Measurements from ENCODE around the gene MZB1.

The MZB1 gene, protein sequence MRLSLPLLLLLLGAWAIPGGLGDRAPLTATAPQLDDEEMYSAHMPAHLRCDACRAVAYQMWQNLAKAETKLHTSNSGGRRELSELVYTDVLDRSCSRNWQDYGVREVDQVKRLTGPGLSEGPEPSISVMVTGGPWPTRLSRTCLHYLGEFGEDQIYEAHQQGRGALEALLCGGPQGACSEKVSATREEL

DNA sequence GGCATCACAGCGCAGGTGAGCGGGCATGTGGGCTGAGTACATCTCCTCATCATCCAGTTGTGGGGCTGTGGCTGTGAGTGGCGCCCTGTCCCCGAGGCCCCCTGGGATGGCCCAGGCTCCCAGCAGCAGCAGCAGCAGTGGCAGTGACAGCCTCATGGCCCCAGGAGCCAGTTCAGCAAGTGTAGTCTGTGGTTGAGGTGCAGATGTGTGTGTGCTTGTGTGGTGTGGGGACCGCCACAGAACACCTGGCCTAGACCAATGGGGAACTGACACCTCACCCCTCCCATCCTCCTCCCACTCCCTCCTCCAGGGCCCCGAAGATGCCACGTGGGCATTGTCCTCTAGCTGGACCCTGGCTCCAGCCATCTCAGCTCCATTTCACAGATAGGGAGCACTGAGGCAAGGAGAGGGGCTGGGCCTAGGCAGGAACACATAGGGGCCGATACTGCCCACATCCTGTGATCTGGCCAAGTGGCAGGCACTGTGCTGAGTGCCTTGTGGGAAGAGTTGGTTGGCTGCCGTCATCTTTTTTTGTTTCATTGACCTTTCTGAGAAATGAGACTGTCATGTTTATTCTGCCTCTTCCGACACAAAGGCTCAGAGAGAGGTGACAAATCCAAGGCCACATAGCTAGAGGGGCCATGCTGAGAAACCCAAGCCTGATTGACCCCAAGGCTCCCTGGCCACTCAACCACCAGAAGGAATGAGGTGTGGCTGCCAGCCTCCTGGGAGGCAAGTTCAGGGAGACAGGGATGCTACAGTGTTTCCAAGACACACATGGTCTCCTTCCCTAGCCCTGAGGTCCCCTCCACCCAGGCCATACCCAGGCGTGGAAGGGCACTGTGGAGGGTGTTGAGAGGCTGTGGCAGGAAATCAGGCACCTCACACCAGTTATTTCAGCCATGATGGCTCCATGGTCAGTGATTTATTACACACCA is at the start of gene MZB1:
Gene MZB1, minus strand, starts transcription at position 213 of the 938 bp plus-strand sequence. Its CDS starts 57 bp downstream, at position 156.
- DNase-seq = no peak

DNA sequence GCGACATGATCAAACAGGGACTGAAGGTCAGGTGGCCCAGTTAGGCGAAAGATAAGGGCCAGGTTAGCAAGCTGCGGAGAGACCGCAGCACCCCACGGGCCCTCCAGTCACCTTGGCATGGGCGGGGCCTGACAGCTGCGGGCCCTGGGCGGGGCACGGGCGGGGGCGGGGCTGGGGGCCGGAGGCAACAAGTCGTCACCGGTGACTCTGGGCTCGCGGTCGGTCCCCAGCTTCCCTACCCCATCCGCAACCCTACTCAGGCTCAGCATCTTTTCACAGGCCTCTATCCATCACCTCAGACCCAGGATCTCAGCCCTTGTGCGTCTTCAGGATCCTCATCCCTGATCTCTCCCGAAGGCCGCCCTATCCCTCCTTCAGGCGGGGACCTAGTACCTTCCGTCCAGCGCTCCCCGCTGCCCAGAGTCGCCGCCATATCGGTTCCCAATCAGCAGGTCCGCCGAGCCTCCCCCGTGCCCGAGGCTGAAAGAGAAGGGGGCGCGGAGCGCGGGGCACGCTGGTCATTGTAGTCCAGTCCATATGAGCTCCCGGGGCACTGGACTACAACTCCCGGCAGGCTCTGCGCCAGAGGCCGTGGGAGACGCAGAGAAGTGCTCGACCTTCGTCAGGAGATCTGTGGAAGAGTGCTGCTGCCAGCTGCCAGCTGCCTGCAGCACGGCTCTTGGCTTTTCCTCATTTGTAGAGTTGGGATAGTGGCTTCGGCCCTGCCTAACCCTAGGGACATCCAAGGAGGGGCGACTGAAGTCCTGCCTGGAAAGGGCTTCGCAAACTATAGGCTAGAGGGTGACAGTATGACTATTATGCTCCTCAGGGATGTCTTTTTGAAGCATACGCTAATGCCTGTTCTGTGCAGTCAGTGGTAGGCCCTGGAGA is 49.5 kb upstream of the MZB1 start, which contains the start of gene DNAJC18:
Gene DNAJC18, minus strand, starts transcription at position 513 of the 891 bp plus-strand sequence. Its CDS starts 80 bp downstream, at position 433.
- peak; percentile 88 to 92 (median 92) for DNase-seq

DNA sequence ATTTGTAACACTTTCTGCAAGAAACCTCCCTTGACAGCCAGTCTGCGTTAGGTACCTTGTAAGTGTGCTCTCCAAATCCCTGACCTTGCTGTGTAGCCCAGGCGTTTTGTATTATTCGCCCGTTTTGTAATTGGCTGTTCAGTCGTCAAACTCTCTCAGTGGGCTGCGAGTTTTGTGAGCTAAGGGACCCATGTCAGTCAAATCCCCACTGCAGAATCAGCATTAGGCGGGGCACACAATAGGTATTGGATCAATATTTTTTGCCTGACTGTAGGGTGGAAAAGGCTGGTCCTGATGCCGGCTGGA is 48.9 kb upstream of the MZB1 start:
- DNase-seq = peak in 1 of 3 experiments; percentile 35

DNA sequence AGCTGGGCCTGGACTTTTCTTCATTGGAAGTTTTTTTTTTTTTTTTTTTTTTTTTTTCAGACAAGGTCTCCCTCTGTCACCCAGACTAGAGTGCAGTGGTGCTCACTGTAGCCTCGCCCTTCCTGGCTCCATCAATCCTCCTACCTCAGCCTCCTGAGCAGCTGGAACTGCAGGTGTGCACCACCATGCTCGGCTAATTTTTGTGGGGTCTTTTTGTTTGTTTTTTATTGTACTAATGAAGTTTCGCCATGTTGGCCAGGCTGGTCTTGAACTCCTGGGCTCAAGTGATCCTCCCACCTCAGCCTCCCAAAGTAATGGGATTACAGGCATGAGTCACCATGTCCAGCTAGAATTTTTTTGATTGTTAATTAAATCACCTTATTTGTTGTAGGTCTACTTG is 46.0 kb upstream of the MZB1 start:
- DNase-seq = no peak

DNA sequence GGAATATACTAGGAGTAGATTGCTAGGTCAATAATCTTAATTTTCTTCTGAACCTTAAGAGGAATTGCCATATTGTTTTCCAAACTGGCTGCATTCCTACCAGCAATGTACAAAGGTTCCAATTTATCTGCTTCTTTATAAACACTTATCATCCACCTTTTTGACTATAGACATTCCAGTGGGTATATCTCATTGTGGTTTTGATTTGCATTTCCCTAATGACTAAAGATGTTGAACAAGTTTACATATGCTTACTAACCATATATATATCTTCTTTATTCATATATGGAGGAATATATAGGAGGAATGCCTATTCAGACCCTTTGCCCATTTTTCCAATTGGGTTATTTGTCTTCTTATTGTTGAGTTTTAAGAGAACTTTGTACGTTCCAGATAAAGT is 42.0 kb upstream of the MZB1 start:
- no peak for DNase-seq

DNA sequence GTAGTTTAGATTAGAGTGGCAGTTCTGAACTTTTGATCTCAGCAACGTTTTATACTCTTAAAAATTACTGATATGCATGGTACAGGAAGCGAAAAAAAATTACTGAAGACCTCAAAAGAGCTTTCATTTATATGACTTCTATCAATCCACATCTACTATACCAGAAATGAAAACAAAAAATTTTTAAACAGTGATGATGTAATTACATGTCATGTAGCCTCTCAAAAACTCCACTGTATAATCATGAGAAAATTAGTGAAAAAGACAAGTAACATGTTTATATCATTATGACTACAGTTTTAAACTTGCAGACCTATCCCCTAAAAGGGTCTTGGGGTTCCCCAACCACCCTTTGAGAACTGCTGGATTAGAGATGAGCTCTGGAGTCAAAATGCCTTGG is 40.3 kb upstream of the MZB1 start:
- DNase-seq = no peak

DNA sequence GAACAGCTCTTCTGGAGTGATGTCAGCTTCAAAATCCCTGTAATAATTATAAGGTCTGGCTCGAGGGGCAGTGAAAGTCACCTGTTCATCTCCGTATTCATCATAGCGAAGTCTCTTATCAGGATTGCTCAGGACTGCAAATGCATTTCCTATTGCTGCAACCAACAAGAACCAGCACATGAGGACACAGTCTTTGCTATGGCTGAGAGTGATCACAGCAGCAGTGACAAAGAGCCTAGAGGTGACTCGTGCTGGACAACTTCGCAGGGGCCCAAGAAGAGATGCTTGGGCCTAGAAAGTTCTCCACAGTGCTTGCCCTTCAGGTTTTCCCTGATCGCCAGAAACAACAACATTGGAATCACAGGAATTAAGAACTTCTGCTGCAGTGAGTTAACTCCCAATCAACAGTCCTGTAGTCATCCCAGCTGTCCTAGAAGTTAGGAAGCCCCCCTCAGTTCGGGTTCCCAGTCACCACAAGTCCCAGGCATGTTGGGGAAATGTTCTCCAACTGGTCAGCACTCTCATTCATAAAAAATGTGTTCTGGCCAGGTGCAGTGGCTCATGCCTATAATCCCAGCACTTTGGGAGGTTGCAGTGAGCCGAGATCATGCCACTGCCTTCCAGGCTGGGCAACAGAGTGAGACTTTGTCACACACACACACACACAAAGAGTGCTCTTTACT is 36.6 kb upstream of the MZB1 start:
- DNase-seq = no peak

DNA sequence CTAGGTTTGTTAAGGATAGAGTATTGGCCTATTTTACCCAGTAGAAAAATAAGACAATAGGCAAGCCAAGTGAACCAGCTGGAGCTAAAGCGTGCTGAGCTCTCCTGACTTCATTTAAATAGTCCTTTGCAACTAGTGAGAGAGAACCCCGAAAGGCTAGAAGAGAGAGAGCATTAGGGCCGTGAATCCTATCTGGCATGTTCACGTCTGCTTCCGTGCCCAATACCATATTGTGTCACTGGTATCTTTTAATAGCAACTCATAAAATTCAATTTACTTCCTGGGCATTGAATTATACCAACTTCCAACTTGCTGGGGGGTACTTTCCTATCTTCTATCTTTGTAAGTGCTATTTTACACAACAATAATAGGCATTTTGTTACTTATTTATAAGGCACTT is 35.8 kb upstream of the MZB1 start:
- DNase-seq = no peak

DNA sequence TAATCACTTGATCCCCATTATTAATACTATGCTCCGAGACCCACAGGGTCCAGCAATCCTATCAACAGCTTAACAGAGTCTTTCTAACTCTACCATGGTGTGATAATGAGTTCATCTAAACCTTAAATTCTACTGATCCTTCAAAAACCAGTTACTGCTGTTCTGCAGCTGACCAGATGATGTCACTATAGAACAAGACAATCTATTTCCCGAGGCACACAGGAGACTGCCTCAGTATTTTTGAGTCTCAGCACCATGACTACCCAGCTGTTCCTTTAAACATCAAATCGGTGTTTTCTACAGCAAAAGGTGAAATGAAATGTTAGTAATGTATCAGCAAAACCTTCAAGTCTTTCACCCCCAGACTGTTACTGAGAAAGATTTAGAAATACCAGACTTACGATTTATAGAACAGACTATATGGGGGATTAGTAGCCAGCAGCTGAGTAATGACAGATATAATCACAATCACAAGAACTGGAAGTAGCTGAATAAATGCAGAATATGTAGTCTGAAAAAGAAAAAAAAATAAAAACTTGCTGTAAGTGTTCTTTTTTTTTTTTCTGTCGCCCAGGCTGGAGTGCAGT is 32.7 kb upstream of the MZB1 start:
- peak; percentile 36 to 68 (median 65) for DNase-seq

DNA sequence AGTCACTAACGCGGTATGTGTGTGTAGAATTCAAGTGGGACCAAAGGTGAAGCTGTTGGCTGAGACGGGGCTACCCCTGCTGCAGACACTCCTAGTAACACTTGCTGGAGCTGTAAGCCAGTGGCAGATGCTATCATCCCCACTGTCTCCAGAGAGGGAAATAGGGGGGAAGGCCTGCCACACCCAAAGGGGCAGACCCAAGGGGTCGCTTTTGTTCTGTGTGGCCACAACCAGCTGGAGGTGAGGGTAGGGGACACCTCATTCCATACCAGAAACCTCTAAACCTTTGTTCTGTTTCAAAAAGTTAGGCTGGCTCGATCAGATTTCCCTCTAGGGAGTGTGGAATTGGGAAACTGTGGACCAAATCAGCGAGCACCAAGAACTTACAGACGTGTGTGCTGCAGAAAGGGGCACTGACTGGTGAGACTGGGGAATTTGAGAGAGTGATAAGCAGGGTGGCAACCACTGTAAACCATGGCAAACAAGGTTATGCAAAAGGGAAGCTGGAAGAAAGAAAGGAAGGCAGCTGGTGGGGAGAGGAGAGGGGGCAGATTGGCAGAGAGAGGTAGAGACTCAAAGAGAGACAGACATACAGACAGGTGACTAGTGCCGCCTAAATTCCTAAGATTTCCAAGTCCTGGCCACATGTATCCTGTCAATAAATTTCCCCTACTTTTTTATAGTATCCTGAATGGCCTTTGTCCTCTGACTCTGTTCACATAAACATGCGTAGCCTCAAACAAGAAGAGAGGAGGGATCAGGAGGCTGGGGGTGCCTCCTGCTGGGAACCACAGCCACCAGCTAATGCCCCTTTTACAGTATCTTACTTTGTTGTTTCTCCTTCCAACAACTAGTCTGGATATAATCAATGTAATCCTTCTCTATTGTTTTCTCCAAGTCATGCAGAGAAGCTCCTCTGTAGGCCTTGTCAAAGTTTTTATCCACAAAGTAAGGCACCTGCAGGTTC is 29.8 kb upstream of the MZB1 start:
- no peak for DNase-seq

DNA sequence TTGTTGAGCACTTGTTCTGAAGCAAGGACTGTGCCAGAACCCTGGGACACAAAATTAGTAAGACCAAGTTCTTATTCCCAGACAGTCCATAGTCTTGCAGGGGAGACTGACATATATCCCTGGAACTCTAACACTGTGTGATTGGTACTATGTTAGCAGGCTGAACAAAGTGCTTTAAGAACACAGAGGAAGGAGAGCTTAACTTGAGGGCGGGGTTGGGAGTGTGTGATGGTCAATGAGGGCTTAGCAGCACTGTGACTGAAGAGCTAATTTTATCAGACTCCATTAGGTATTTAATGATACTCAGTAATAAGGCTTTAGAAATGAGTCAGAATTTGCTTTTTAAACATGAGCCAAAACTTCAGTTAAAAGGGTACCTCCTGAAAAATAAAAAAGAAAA is 29.1 kb upstream of the MZB1 start:
- DNase-seq = no peak

DNA sequence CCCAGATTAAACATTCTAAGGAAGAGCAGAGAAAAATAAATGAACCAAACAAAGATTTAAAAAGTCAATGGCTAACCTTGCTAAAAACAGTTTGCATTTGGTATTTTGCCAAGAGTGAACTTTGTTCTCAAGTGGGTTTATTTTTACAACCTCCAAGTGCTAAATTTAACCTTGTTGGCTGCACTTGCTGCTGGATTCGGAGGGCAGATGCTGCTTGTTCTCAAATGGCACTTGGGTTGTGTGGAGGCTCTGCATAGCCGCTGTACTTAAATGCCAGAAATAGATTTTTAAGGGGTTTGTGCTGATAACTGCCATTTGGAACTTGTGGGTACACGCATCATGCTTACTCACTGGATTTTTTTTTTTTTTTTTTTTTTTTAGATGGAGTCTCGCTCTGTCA is 27.5 kb upstream of the MZB1 start:
- DNase-seq = peak in 1 of 3 experiments; percentile 87

DNA sequence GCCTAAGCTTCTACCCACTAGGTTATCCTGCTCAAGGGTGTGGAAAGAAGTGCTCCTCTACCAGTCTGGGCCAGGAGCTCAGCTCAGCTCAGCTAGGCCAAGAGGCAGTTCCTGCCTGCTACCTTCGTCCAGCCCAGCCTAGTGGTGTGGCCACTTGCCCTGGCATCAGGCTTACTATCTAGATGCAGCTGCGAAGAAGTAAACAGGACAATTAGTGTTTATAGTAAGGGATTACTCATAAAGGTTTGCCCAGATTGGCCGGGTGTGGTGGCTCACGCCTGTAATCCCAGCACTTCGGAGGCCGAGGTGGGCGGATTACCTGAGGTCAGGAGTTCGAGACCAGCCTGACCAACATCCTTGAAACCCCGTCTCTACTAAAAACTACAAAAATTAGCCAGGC is 26.9 kb upstream of the MZB1 start:
- no peak for DNase-seq

DNA sequence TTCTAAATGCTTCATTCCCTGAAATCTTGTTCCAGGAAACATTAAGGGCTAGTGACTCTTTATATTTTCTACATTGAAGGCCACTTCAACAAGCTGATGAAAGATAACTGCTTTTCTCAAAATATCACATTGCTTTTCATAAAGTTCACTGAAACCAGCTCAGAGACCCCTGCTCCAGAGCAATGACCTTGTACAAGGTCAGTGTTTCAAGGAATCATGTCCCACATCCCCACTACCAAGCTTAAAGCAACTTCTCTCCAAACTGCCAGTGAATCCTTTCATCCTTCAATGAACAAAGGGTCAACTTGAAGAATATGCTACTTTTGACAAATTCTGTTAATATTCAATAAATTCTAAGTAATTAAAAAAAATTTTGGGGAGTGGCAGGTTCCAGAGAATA is 26.2 kb upstream of the MZB1 start:
- no peak for DNase-seq

DNA sequence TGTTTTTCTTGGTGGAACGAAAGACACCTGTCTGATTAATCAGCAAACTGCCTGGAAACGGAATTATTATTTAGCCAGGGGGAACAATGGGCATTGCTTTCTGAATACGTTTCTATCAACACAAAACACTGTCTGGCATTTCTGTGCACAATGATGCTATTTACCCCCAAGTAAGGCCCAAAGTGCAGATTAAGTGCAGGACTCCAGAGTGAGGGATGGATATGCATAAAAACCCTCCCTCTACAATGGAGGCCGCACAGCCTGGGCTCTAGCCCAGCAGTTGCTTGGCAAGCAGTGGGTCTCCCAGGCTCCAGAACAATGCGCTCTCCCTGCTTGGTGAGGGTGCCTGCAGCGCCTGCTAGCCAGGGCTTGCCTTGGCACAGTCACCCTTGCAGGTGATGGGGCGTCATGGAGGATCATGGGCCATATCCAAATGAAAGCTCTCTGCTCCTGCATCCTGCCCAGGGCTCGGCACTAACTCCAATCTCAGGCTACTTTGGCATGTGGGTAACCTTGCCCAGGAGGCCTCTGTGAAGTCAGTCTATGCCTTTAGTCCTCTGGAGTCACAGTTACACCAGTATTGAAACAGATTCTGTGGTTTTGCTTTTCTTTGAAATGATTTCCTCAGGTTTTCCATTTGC is 25.6 kb upstream of the MZB1 start:
- no peak for DNase-seq

DNA sequence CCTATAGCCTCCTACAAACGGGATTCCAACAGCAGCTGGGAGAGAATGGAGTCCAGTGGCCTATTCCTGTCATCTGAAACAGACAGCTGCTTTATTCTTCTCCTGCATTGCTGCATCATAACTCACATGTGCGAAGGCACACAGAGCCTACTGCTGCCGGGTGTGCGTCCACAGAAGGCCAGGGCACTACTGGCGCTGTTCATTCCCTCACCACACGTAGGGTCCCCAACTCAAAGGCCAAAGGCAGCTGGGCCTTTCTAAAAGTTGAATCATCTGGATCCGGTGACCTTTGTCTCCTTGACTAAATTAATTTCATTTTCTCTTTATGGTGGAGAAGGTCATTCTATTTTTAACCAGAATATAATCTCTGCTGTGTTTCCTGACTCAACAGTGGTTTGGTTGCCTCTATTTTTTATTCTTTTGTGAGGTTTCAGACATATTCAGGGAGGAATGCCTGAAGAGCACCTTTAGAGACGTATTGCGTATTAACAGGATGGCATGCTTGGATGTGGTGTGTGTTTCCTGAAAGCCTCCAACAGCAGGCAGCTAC is 24.9 kb upstream of the MZB1 start:
- DNase-seq = no peak

DNA sequence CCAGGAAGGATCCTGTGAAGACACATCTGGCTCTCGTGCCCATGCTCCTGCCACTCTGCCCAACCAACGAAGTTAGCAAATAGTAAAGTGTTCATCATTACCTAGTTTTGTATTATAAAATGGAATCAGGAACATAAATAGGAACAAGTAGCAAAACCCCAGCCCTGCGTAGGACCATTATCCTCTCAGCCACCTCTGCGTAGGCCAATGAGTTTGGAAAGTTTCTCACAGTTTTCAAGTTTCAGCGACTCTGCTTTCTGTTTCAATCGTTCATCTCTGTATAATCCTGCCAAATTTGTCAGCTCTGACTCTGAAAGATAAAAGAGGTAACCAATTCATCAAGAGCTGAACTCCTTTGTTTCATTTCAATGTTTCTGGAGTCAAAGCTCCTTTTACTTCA is 24.2 kb upstream of the MZB1 start:
- no peak for DNase-seq

DNA sequence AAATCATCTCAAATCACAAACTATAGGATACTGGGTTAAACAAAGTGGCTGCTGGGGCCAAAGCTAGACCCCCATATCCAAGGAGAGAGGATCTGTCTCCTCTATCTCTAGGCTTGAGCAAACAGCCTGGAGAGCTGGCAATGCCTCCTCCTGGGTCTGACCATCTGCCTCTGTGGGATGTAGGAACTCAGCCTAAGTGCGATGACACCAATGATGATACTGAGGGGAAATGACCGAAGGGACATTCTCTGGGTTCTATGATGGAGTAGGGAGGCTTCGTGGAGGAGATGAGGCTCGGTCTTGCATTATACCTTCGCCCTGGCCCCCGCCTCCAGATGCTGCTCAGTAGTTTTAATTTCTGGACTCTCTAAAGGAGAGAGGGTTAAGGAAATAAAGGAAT is 23.4 kb upstream of the MZB1 start:
- DNase-seq = no peak

DNA sequence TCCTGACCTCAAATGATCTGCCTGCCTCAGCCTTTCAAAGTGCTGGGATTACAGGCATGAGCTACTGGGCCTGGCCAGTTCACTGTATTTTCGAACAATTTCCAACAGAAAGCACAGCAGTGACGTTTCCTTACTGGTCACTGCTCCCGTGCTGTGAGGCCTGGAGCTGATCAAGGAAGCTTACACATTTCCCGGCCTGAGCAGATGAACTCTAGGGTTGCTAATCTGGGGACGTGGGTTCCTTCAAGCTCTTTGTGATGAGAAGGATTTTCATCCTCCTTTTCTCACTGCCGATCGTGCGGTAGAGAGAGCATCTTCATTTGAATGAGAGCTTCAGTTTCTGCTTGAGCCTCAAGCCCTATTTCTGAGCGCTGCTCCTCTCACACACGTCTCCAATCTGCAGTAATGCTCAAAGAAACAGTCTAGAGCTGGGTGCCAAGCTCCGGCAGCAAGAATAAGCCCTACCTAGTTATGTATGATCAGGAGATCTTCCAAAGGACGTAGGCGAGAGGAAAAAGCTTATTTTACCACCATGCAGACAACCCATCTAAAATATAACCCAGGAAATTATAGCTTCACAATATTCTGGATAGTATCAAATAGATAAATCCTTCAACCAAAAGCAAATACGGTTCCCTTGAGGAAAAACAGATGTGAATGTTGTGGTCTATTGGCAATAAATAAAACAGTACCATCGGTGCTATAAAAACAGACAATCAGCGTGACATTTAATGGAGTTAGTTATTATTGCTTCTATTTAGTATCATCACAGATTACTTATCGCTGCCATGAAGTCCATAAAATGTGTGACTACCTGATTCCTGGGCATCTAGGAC is 21.5 kb upstream of the MZB1 start:
- no peak for DNase-seq

Measured in NCI-H1417 (cell line).